ENCODE measurements around the gene COPS7A. TPM values are rescaled to one million over a fixed set of nuclear protein-coding genes. Genes with fewer than 3 reads are reported as not detected.

COPS7A gene
- total RNA-seq, 1 experiment from 2014 or later = 39.2 TPM

DNA sequence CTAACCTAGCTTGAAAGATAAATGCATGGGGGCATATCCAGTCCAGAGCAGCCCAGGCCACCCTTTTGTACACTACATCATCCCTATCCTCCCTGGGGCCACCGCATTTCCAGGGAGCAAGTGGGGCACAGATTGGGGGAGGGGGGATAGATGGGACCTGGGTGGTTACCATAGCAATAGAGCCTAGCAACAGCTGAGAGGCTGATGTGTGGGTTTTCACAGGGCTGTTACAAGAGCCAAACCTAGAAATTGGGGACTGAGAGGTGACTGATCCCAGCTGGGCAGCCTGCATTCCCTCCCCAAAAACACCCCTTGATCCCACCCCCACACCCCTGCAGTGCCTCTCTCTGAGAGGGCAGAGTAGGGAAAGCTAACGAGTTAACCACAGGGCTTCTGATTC lies 31.0 kb upstream of the COPS7A start:
- Histone ChIP-seq H3K9ac (ENCODE audit: low read length) (no peak overlapping the region), H4K20me1 (ENCODE audit: insufficient read depth, low read depth, low read length) (no peaks in the 10 kb centered on the region), H3K4me1 (ENCODE audit: low read length) (peaks cover 61% of the 10 kb centered on the region), H3K27me3 (ENCODE audit: low read length) (no peaks in the 10 kb centered on the region), H3K9me2 (replicated peaks; ENCODE audit: insufficient read depth, low read length) (no peaks in the 10 kb centered on the region), H3K4me2 (ENCODE audit: low read depth, low read length, poor library complexity, severe bottlenecking) (no peak overlapping the region), H3K4me3 (ENCODE audit: low read length) (no peak overlapping the region), H3K27ac (ENCODE audit: low read length) (no peak overlapping the region), H2AFZ (ENCODE audit: low read length) (no peak overlapping the region), H3K79me2 (ENCODE audit: low read length) (peaks cover 25% of the 10 kb centered on the region), H3K36me3 (ENCODE audit: insufficient read depth, low read length) (no peaks in the 10 kb centered on the region), H3K9me3 (ENCODE audit: low read length) (no peaks in the 10 kb centered on the region)
- no peak for DNase-seq

DNA sequence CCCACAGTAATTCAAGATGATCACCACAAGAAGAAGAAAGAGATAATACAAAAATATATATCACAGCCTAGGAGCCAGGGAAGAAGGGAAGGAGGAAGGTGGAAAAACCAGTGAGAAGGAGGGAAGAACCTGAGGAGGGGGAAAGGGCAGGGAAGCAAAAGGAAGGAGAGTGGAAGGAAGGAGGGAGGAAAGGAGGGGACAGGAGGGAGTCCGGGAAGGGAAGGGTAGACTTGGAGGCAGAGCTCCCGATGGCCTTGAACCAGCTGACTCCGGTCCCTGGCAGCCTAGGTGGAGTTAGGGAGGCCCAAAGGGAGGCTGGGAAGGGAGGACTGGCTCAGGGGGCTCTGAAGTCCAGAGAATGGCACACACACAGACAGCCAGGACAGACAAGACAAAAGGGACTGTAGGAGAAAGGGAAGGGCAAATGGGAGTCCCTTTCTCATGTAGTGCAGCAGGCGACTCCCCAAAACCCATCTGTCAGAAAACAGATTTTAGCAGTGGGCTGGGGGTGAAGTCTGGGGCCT lies 30.0 kb upstream of the COPS7A start:
- peaks cover 61% of the 10 kb centered on the region for H3K4me1 ChIP-seq (ENCODE audit: low read length)

DNA sequence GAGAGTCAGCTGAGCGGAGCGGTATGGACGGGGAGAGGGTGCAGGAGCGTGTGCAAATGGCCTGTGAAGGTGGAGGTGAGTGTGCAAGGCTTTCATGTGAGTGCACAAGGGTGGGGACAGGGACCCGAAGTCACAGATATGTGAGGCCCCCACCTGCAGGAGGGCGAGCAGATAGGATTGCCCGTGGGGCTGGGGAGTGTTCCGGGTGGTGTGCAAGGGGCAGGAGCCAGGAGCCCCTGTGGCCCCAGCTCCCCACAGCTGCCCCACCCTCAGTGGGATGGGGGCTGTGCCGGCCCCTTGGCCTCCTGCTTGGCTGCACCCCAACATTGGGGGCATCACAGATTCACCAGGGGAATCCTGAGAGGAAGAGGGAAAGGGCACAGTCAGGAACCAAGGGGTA lies 29.1 kb upstream of the COPS7A start:
- Histone ChIP-seq H3K9ac (ENCODE audit: low read length) (peak overlapping the region; percentile 48; the same call in 1 of the 2 replicates), H3K9me2 (replicated peaks; ENCODE audit: insufficient read depth, low read length) (no peaks in the 10 kb centered on the region), H3K4me2 (ENCODE audit: low read depth, low read length, poor library complexity, severe bottlenecking) (peak overlapping the region; percentile 52)

More for the DNA sequence above, 30.0 kb upstream of the COPS7A start:
- no peaks in the 10 kb centered on the region for H3K9me3 ChIP-seq (ENCODE audit: low read length)
- no peaks in the 10 kb centered on the region for H3K27me3 ChIP-seq (ENCODE audit: low read length)
- no peaks in the 10 kb centered on the region for H3K9me2 ChIP-seq (replicated peaks; ENCODE audit: insufficient read depth, low read length)
- H3K4me3 ChIP-seq (ENCODE audit: low read length) = no peak overlapping the region
- H4K20me1 ChIP-seq (ENCODE audit: insufficient read depth, low read depth, low read length) = no peaks in the 10 kb centered on the region
- no peak overlapping the region for H3K9ac ChIP-seq (ENCODE audit: low read length)
- no peak overlapping the region for H2AFZ ChIP-seq (ENCODE audit: low read length)
- no peaks in the 10 kb centered on the region for H3K36me3 ChIP-seq (ENCODE audit: insufficient read depth, low read length)
- no peak for DNase-seq
- no peak overlapping the region for H3K4me2 ChIP-seq (ENCODE audit: low read depth, low read length, poor library complexity, severe bottlenecking)
- H3K79me2 ChIP-seq (ENCODE audit: low read length) = peaks cover 15% of the 10 kb centered on the region
- H3K27ac ChIP-seq (ENCODE audit: low read length) = no peak overlapping the region

DNA sequence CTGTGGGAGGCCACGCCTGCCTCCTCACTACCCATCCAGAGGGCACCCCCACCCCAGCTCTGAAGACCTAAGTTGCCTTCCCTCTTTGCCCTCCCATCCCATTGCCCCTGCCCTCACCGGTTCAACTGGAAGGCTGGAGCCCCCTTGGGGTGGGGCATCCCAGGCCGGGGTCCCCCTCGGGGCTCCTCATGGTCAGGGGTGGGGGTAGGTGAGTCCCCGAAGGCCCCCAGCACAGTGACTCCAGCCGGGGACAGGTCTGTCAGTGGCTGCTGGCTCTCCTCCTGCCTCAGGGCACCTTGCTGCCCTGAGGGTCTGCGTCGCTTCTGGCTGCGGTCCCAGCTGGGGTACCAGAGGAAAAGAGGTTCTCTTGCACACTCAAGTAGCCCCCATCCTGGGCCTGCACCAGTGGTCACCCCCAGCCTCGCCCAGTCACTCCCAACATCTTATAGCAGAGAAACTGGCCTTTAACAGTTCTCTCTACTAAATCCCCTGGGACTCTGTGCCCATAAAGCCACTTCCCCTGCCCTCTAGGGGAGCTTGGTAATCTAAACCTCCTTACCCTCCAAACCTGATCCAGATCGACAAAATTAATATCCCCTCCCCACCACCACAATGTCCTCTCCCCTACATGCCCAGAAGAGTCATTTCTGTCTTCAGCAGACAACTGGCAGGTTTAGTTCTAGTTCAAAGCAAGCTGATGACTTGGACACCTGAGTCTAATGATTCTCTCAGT lies 28.4 kb upstream of the COPS7A start:
- peak overlapping the region; percentile 15; the same call in 1 of the 2 replicates for H3K4me3 ChIP-seq (ENCODE audit: low read length)
- H3K9me3 ChIP-seq (ENCODE audit: low read length) = no peaks in the 10 kb centered on the region
- H3K79me2 ChIP-seq (ENCODE audit: low read length) = peaks cover 4% of the 10 kb centered on the region; the same call in 1 of the 2 replicates
- H3K9me2 ChIP-seq (replicated peaks; ENCODE audit: insufficient read depth, low read length) = no peaks in the 10 kb centered on the region
- H3K36me3 ChIP-seq (ENCODE audit: insufficient read depth, low read length) = no peaks in the 10 kb centered on the region
- H3K9ac ChIP-seq (ENCODE audit: low read length) = peak overlapping the region; percentile 48
- H4K20me1 ChIP-seq (ENCODE audit: insufficient read depth, low read depth, low read length) = no peaks in the 10 kb centered on the region
- peaks cover 58% of the 10 kb centered on the region for H3K4me1 ChIP-seq (ENCODE audit: low read length)
- no peaks in the 10 kb centered on the region for H3K27me3 ChIP-seq (ENCODE audit: low read length)
- no peak overlapping the region for H2AFZ ChIP-seq (ENCODE audit: low read length)
- peak overlapping the region; percentile 78 for H3K27ac ChIP-seq (ENCODE audit: low read length)
- H3K4me2 ChIP-seq (ENCODE audit: low read depth, low read length, poor library complexity, severe bottlenecking) = peak overlapping the region; percentile 52
- peak; percentile 80 for DNase-seq

More for the DNA sequence above, 29.1 kb upstream of the COPS7A start:
- Histone ChIP-seq H2AFZ (ENCODE audit: low read length) (no peak overlapping the region), H3K36me3 (ENCODE audit: insufficient read depth, low read length) (no peaks in the 10 kb centered on the region), H3K9me3 (ENCODE audit: low read length) (no peaks in the 10 kb centered on the region), H4K20me1 (ENCODE audit: insufficient read depth, low read depth, low read length) (no peaks in the 10 kb centered on the region), H3K79me2 (ENCODE audit: low read length) (peaks cover 12% of the 10 kb centered on the region), H3K4me3 (ENCODE audit: low read length) (no peak overlapping the region), H3K27ac (ENCODE audit: low read length) (no peak overlapping the region), H3K4me1 (ENCODE audit: low read length) (peaks cover 61% of the 10 kb centered on the region), H3K27me3 (ENCODE audit: low read length) (no peaks in the 10 kb centered on the region)
- no peak for DNase-seq

DNA sequence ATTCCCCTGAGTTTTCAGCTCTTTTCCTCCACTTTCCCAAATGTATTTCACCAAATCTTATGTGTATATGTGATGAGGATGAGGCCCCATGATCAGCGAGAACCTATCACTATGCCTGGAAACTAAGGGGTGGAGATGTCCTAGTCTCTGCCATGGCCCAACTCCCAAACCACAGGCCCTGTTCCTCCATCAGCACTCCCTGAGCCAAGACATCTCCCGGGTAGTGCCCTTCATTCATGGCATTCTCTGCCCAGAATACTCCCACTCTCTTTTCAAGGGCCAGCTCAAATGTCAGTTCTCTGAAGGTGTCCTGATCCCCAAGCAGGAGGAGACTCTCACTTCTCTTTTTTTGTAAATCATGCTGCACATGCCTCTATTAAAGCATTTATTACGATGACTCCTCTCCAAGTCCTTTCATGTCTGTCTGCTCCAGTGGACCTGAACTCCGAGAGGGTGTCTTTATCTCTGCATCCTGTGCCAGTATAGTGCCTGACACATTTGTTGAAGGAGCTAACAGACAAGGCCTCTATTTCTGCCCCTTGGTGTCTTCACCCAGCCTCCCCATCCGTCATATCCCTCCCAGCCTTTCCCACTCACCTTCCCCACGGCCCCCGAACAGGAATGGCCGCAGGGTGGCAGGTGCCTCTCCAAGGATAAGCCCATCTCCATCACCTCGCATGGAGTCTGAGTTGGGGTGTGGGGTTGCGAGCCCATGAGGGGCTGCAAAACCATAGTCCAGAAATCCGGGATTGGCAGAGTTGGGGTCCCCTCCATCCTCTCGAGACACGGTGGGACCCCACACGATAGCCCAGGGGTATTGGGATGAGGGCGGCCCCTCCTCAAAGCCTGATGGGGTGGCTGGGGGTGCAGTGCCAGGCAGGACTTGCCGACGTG lies 26.9 kb upstream of the COPS7A start:
- Histone ChIP-seq H3K4me1 (ENCODE audit: low read length) (peaks cover 45% of the 10 kb centered on the region), H4K20me1 (ENCODE audit: insufficient read depth, low read depth, low read length) (no peaks in the 10 kb centered on the region), H3K27ac (ENCODE audit: low read length) (peak overlapping the region; percentile 78), H3K4me3 (ENCODE audit: low read length) (peak overlapping the region; percentile 26; the same call in 1 of the 2 replicates), H3K4me2 (ENCODE audit: low read depth, low read length, poor library complexity, severe bottlenecking) (peak overlapping the region; percentile 52), H3K79me2 (ENCODE audit: low read length) (no peaks in the 10 kb centered on the region), H3K9me3 (ENCODE audit: low read length) (no peaks in the 10 kb centered on the region), H3K27me3 (ENCODE audit: low read length) (no peaks in the 10 kb centered on the region), H3K9me2 (replicated peaks; ENCODE audit: insufficient read depth, low read length) (no peaks in the 10 kb centered on the region), H3K9ac (ENCODE audit: low read length) (peak overlapping the region; percentile 48), H2AFZ (ENCODE audit: low read length) (no peak overlapping the region), H3K36me3 (ENCODE audit: insufficient read depth, low read length) (no peaks in the 10 kb centered on the region)
- DNase-seq = peak; percentile 90

DNA sequence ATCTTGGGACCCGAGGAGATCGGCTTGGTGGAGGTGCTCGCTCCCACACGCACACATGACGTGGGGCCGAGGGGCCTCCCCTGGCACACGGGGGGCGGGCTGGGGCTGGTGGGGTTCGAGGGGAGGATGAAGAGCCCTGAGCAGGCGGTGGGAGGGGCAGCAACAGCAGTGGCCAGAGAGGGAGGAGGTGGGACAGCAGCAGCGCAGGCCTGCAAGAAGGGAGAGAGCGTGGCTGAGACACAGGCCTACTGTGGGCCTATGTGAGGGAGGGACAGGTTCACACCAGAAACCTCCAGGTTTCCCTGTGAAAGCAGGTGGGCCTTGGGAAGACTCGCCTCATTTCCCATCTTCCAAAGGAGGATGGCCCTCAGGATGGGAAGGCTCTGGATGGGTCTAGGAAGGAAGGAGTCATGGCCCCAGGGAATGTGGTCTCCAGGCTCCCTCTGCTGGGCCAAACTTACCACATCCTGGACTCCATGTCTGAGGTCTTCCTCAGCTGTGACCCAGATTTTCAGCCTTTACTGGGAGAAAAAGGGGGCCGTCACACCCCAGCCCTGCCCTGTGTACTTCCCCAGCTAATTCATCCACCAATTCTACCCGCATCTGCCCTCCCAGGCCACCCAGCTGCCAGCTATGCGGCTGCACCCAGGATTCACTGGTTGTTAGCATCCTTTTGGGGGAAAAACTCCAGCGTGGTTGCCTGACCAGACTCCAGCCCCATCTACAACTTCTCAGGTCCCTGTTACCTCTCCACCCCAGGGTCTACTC lies 26.1 kb upstream of the COPS7A start:
- H3K9me3 ChIP-seq (ENCODE audit: low read length) = no peaks in the 10 kb centered on the region
- no peaks in the 10 kb centered on the region for H3K27me3 ChIP-seq (ENCODE audit: low read length)
- H3K4me2 ChIP-seq (ENCODE audit: low read depth, low read length, poor library complexity, severe bottlenecking) = peak overlapping the region; percentile 52
- H3K9me2 ChIP-seq (replicated peaks; ENCODE audit: insufficient read depth, low read length) = no peaks in the 10 kb centered on the region
- H3K9ac ChIP-seq (ENCODE audit: low read length) = peak overlapping the region; percentile 48; the same call in 1 of the 2 replicates
- no peaks in the 10 kb centered on the region for H3K36me3 ChIP-seq (ENCODE audit: insufficient read depth, low read length)
- H4K20me1 ChIP-seq (ENCODE audit: insufficient read depth, low read depth, low read length) = no peaks in the 10 kb centered on the region
- no peaks in the 10 kb centered on the region for H3K79me2 ChIP-seq (ENCODE audit: low read length)
- no peak overlapping the region for H3K4me3 ChIP-seq (ENCODE audit: low read length)
- H3K27ac ChIP-seq (ENCODE audit: low read length) = no peak overlapping the region; the same call in 1 of the 2 replicates
- peak; percentile 73 for DNase-seq
- peaks cover 42% of the 10 kb centered on the region for H3K4me1 ChIP-seq (ENCODE audit: low read length)
- peak overlapping the region; percentile 2; the same call in 1 of the 2 replicates for H2AFZ ChIP-seq (ENCODE audit: low read length)

DNA sequence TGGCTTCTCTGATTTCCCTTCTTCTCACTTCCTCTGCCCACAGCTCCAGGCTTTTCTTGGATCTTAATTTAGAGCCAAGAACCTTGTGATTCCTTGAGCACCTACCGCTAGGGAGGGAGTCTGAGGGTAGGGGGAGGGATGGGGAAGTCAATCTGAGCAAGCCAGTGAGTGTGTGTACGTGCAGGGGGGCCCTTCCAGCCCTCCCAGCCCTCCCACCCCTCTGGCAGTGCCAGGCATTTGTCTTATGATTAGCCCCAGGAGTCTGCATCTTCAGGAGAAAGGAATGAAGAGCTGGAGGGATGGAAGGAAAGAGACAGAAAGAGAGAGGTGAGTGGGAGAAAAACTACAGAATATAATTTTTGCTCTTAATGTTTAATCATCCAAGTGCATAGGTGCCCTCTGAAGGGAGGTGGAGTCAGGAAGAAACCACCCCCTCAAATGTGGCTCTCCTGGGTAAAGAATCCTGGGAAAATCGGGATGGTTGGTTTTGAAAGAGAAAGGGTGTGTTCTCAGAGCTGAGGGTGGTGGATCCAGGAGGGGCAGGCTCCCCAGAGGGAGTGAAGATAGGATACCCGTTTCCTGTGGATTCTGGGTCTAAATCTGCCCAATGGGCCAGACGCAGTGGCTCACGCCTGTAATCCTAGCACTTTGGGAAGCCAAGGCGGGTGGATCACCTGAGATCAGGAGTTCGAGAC lies 25.3 kb upstream of the COPS7A start:
- Histone ChIP-seq H3K9me2 (replicated peaks; ENCODE audit: insufficient read depth, low read length) (no peaks in the 10 kb centered on the region), H3K27ac (ENCODE audit: low read length) (no peak overlapping the region), H3K4me3 (ENCODE audit: low read length) (no peak overlapping the region), H2AFZ (ENCODE audit: low read length) (peak overlapping the region; percentile 2; the same call in 1 of the 2 replicates), H3K36me3 (ENCODE audit: insufficient read depth, low read length) (no peaks in the 10 kb centered on the region), H4K20me1 (ENCODE audit: insufficient read depth, low read depth, low read length) (no peaks in the 10 kb centered on the region), H3K27me3 (ENCODE audit: low read length) (no peaks in the 10 kb centered on the region), H3K9ac (ENCODE audit: low read length) (peak overlapping the region; percentile 28; the same call in 1 of the 2 replicates), H3K4me1 (ENCODE audit: low read length) (peaks cover 42% of the 10 kb centered on the region), H3K79me2 (ENCODE audit: low read length) (no peaks in the 10 kb centered on the region), H3K4me2 (ENCODE audit: low read depth, low read length, poor library complexity, severe bottlenecking) (no peak overlapping the region), H3K9me3 (ENCODE audit: low read length) (no peaks in the 10 kb centered on the region)
- peak; percentile 49 for DNase-seq

Measured in Karpas-422 (cell line).